HEK293 (cell line): ENCODE results near the gene WDR86.

Experiments used
- CTCF ChIA-PET: fragments of 350-600 bp; formaldehyde crosslinking; extraction: SDS; loops from one replicate; lab custom pipeline; 2021; ENCODE audit warnings: antibody characterized with exemption; lab: Yijun Ruan, JAX
- POLR2A ChIA-PET: fragments of 300-600 bp; formaldehyde crosslinking; extraction: SDS; loops from one replicate; lab custom pipeline; 2020; ENCODE audit warnings: antibody characterized with exemption, inconsistent platforms; lab: Yijun Ruan, JAX
- H3K27ac ChIP-seq: fragments of 200-500 bp; sonication (Bioruptor generic); 2 replicates; pipeline ENCODE4 v1.5.1; 2014; ENCODE audit warnings: low read depth, low read length, control low read depth, inconsistent platforms; ENCODE audit errors: extremely low read depth
- H3K36me3 ChIP-seq, 2 experiments: fragments of 200-500 bp in 1 of 2; sonication (Bioruptor generic) in 1 of 2; 1 replicate in 1 of 2; 2 replicates in 1 of 2; pipeline ENCODE4 v1.5.1; 2014 to 2017; ENCODE audit warnings: inconsistent platforms in 2 of 2, low read length in 2 of 2; ENCODE audit not compliant: control insufficient read depth in 2 of 2, insufficient read depth in 1 of 2
- H3K4me1 ChIP-seq: fragments of 200-500 bp; sonication (Bioruptor generic); 2 replicates; pipeline ENCODE4 v1.5.1; 2014; ENCODE audit warnings: mild to moderate bottlenecking, low read length, inconsistent platforms; ENCODE audit not compliant: control insufficient read depth, insufficient read depth
- H3K4me3 ChIP-seq: 2 replicates; pipeline ENCODE4 v1.5.1; 2011; ENCODE audit warnings: low read depth, mild to moderate bottlenecking, control low read depth, low read length, moderate library complexity
- H3K9me3 ChIP-seq: fragments of 200-500 bp; sonication (Bioruptor generic); 2 replicates; pipeline ENCODE4 v1.5.1; 2014; ENCODE audit warnings: low read depth, low read length, inconsistent platforms; ENCODE audit not compliant: control insufficient read depth, insufficient read depth
- AEBP2 ChIP-seq: fragments of 450-650 bp; formaldehyde crosslinking; IDR thresholded peaks from 2 replicates; pipeline ENCODE4 v1.5.1; 2016; ENCODE audit warnings: missing biosample characterization, missing genetic modification characterization, borderline replicate concordance
- BCL11B ChIP-seq: fragments of 450-650 bp; formaldehyde crosslinking; IDR thresholded peaks from 2 replicates; pipeline ENCODE4 v1.5.1; 2016; ENCODE audit warnings: low read depth, missing biosample characterization, missing genetic modification characterization
- GLIS1 ChIP-seq: fragments of 450-650 bp; formaldehyde crosslinking; IDR thresholded peaks from 2 replicates; pipeline ENCODE4 v1.5.1; 2016; ENCODE audit warnings: missing biosample characterization, missing genetic modification characterization
- KLF1 ChIP-seq: fragments of 450-650 bp; formaldehyde crosslinking; IDR thresholded peaks from 2 replicates; pipeline ENCODE4 v1.5.1; 2016; ENCODE audit warnings: missing biosample characterization, missing genetic modification characterization
- SCRT1 ChIP-seq: fragments of 450-650 bp; formaldehyde crosslinking; IDR thresholded peaks from 2 replicates; pipeline ENCODE4 v1.5.1; 2016; ENCODE audit warnings: missing biosample characterization, missing genetic modification characterization, borderline replicate concordance
- SCRT2 ChIP-seq: fragments of 450-650 bp; formaldehyde crosslinking; IDR thresholded peaks from 2 replicates; pipeline ENCODE4 v1.5.1; 2016; ENCODE audit warnings: missing biosample characterization, missing genetic modification characterization
- SP7 ChIP-seq: fragments of 450-650 bp; formaldehyde crosslinking; IDR thresholded peaks from 2 replicates; pipeline ENCODE4 v1.5.1; 2016; ENCODE audit warnings: missing biosample characterization, missing genetic modification characterization
- ZBTB17 ChIP-seq: fragments of 450-650 bp; formaldehyde crosslinking; IDR thresholded peaks from 2 replicates; pipeline ENCODE4 v1.5.1; 2016; ENCODE audit warnings: missing biosample characterization, missing genetic modification characterization
- ZIC2 ChIP-seq: fragments of 450-650 bp; formaldehyde crosslinking; IDR thresholded peaks from 2 replicates; pipeline ENCODE4 v1.5.1; 2016; ENCODE audit warnings: missing biosample characterization, missing genetic modification characterization
- ZNF112 ChIP-seq: fragments of 450-650 bp; formaldehyde crosslinking; IDR thresholded peaks from 2 replicates; pipeline ENCODE4 v1.5.0; 2017; ENCODE audit warnings: missing biosample characterization, missing genetic modification characterization
- ZNF146 ChIP-seq: fragments of 450-650 bp; formaldehyde crosslinking; IDR thresholded peaks from 2 replicates; pipeline ENCODE4 v1.5.1; 2016; ENCODE audit warnings: missing biosample characterization, missing genetic modification characterization
- ZNF148 ChIP-seq: fragments of 450-650 bp; formaldehyde crosslinking; IDR thresholded peaks from 2 replicates; pipeline ENCODE4 v1.5.0; 2017; ENCODE audit warnings: missing biosample characterization, missing genetic modification characterization, borderline replicate concordance
- ZNF266 ChIP-seq: fragments of 450-650 bp; formaldehyde crosslinking; IDR thresholded peaks from 2 replicates; pipeline ENCODE4 v1.5.1; 2016; ENCODE audit warnings: missing biosample characterization, missing genetic modification characterization, low read depth
- ZNF292 ChIP-seq: fragments of 450-650 bp; formaldehyde crosslinking; IDR thresholded peaks from 2 replicates; pipeline ENCODE4 v1.5.1; 2016; ENCODE audit warnings: low read depth, missing biosample characterization, missing genetic modification characterization, borderline replicate concordance
- ZNF366 ChIP-seq: fragments of 450-650 bp; formaldehyde crosslinking; conservative IDR thresholded peaks from 2 replicates; pipeline ENCODE4 v1.5.1; 2016; ENCODE audit warnings: missing biosample characterization, missing genetic modification characterization
- ZNF501 ChIP-seq: fragments of 450-650 bp; formaldehyde crosslinking; IDR thresholded peaks from 2 replicates; pipeline ENCODE4 v1.5.1; 2016; ENCODE audit warnings: missing biosample characterization, missing genetic modification characterization
- ZNF549 ChIP-seq: fragments of 450-650 bp; IDR thresholded peaks from 2 replicates; pipeline ENCODE4 v1.5.1; 2018; ENCODE audit warnings: missing biosample characterization, missing genetic modification characterization, mild to moderate bottlenecking, inconsistent platforms, moderate library complexity
- ZNF558 ChIP-seq: fragments of 450-650 bp; formaldehyde crosslinking; IDR thresholded peaks from 2 replicates; pipeline ENCODE4 v1.5.1; 2016; ENCODE audit warnings: missing biosample characterization, missing genetic modification characterization
- ZNF600 ChIP-seq: fragments of 450-650 bp; formaldehyde crosslinking; IDR thresholded peaks from 2 replicates; pipeline ENCODE4 v1.5.1; 2016; ENCODE audit warnings: missing biosample characterization, missing genetic modification characterization
- TF ChIP-seq, protein P1 (sequence below): fragments of 450-650 bp; formaldehyde crosslinking; IDR thresholded peaks from 2 replicates; pipeline ENCODE4 v1.5.1; 2016; ENCODE audit warnings: missing biosample characterization, missing genetic modification characterization

The WDR86 gene

DNA sequence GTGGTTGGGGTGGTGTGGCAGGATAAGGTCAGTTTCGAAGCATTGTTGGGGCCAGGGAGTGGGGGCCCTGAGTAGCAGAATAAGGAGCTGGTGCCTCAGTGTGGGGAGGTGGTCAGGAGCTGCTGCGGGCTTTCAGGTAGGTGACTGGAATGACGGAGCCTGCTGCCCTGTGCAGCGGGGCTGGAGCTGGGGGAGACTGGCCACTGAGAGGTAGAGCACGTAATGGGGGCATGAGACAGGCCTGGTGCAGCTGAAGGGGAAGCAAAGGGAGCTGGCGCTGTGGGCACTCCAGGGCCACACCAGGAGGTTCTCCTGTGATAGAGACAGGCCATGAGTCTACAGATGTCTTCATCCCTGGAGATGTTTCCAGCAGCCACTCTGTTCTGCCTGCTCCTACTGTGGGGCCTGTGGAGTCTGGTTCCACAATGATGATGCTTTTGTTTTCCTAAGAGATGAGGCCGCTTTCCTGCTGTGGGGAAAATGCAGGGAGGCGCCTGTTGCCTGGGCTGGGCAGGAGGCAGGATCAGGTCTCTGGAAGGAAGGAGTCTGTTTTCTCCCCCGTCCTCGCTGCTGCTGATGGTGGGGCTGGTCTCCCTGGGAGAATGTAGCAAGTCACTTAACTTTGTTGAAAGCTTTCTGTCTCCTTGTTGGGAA lies 37.1 kb downstream of the WDR86 start:
- Histone ChIP-seq H3K4me3 (no peak overlapping the region), H3K27ac (no peak overlapping the region), H3K4me1 (no peaks in the 10 kb centered on the region), H3K36me3 (peaks cover 7 to 75% of the 10 kb centered on the region in 2 experiments), H3K9me3 (no peaks in the 10 kb centered on the region)
- TF ChIP-seq ZNF112 (no peak), ZNF146 (tag by site-specific recombination) (no peak), BCL11B (tag by site-specific recombination) (no peak), ZNF266 (tag by site-specific recombination) (no peak), ZIC2 (tag by site-specific recombination) (peak; percentile 99), ZNF600 (tag by site-specific recombination) (peak; percentile 30; the same call in 1 of the 2 replicates), ZNF292 (tag by site-specific recombination) (no peak), ZNF549 (no peak), ZNF148 (no peak), ZNF501 (tag by site-specific recombination) (no peak), GLIS1 (tag by site-specific recombination) (0 out of 2 replicates have a peak, but pooled peaks have one; percentile 11), SP7 (tag by site-specific recombination) (no peak), ZNF366 (no peak), SCRT1 (0 out of 2 replicates have a peak, but pooled peaks have one; percentile 37), SCRT2 (tag by site-specific recombination) (peak; percentile 73; the same call in 1 of the 2 replicates)
- ChIA-PET POLR2A (no interaction called here), CTCF (interaction anchor here (0.5 to 2.0 kb wide), 3 partner anchors 17 to 1434 kb away, joined by 3 to 7 read pairs (median 5); no protein-coding TSS in a partner anchor)

GRCh38 chr7:151371266-151371665 lies 38.6 kb downstream of the WDR86 start:
- ChIA-PET CTCF (interaction anchor here (0.5 to 2.0 kb wide), 7 partner anchors 13 to 388 kb away, joined by 3 to 7 read pairs (median 4); no protein-coding TSS in a partner anchor), POLR2A (no interaction called here)
- TF ChIP-seq ZBTB17 (no peak), KLF1 (no peak), ZNF558 (no peak), AEBP2 (no peak)
- TF ChIP-seq, protein P1, sequence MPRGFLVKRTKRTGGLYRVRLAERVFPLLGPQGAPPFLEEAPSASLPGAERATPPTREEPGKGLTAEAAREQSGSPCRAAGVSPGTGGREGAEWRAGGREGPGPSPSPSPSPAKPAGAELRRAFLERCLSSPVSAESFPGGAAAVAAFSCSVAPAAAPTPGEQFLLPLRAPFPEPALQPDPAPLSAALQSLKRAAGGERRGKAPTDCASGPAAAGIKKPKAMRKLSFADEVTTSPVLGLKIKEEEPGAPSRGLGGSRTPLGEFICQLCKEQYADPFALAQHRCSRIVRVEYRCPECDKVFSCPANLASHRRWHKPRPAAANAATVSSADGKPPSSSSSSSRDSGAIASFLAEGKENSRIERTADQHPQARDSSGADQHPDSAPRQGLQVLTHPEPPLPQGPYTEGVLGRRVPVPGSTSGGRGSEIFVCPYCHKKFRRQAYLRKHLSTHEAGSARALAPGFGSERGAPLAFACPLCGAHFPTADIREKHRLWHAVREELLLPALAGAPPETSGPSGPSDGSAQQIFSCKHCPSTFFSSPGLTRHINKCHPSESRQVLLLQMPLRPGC (tag by site-specific recombination) = no peak
- Histone ChIP-seq H3K27ac (no peak overlapping the region), H3K4me1 (no peaks in the 10 kb centered on the region), H3K9me3 (no peaks in the 10 kb centered on the region), H3K36me3 (peaks cover 7 to 60% of the 10 kb centered on the region in 2 experiments), H3K4me3 (no peak overlapping the region)
